ENCODE results near the gene SHANK2.

- TF ChIP-seq SUZ12 (IDR thresholded peaks at IDR 0.05; ENCODE audit: extremely low read depth, insufficient read depth, insufficient read length), result no peak
- TF ChIP-seq ZNF274 (IDR thresholded peaks at IDR 0.05; ENCODE audit: low read depth, low read length), result no peak
Measured at GRCh38 chr11:71240865-71241691, 11.3 kb downstream of the SHANK2 start.
